HCT116 (cell line): ENCODE results near the gene USP24. TPM values are rescaled to one million over a fixed set of nuclear protein-coding genes. Genes with fewer than 3 reads are reported as not detected.

ENCODE experiments used
- ATAC-seq: fragments of 200-7000 bp; cut with Tn5 transposase; 2 replicates; pipeline ENCODE4 v1.9.1; 2020; ENCODE audit warnings: mild to moderate bottlenecking, moderate library complexity
- BruUV-seq: library from RNA; stranded (reverse); fragments of 400-500 nt; replicated peaks from 2 replicates; lab custom pipeline; 2021; lab: Mats Ljungman, UMichigan
- CTCF ChIA-PET: fragments of 300-600 bp; sonication (Branson Sonifier 250); formaldehyde crosslinking; loops from one replicate; lab custom pipeline; 2021; ENCODE audit warnings: antibody characterized with exemption; lab: Charles Lee
- POLR2A ChIA-PET: fragments of 300-600, 350-600 bp; sonication (Branson Sonifier 250); formaldehyde crosslinking; loops from one replicate; lab custom pipeline; 2021; ENCODE audit warnings: antibody characterized with exemption; lab: Charles Lee
- RAD21 ChIA-PET, 2 experiments: fragments of 300-600 bp; sonication (Branson Sonifier 250); formaldehyde crosslinking; loops; one replicate each; lab custom pipeline; 2023; ENCODE audit warnings: low total read pairs in 2 of 2; ENCODE audit not compliant: uncharacterized antibody in 2 of 2, unreplicated experiment in 2 of 2, low non-redundant PET in 1 of 2; lab: Charles Lee
- DNase-seq: peaks from one replicate; pipeline ENCODE4 v3.0.0-alpha.2; 2010; ENCODE audit warnings: low read depth, low spot score
- H2AFZ ChIP-seq: fragments of 200-600 bp; shearing (Covaris generic), sonication (generic); 2 replicates; pipeline ENCODE4 v1.6.1; 2017; ENCODE audit warnings: low read depth, mixed run types, mixed read lengths, antibody characterized with exemption, low read length; ENCODE audit not compliant: poor library complexity, severe bottlenecking
- H3K27ac ChIP-seq: 2 replicates; pipeline ENCODE4 v1.5.1; 2012; ENCODE audit warnings: low read depth, low read length
- H3K27me3 ChIP-seq: fragments of 200-600 bp; sonication (generic); 2 replicates; pipeline ENCODE4 v1.6.1; 2016; ENCODE audit warnings: mixed run types, low read length, mixed read lengths; ENCODE audit not compliant: insufficient read depth
- H3K36me3 ChIP-seq, 2 experiments: fragments of 200-500 bp in 1 of 2; fragments of 200-600 bp in 1 of 2; sonication (Bioruptor generic) in 1 of 2; sonication (generic) in 1 of 2; 2 replicates each; pipeline versions ENCODE4 v1.5.1 to v1.6.1; 2014 to 2016; ENCODE audit warnings: low read length in 2 of 2, inconsistent platforms in 1 of 2, mixed read lengths in 1 of 2, mixed run types in 1 of 2; ENCODE audit not compliant: insufficient read depth in 2 of 2, control insufficient read depth in 1 of 2
- H3K4me1 ChIP-seq, 2 experiments: fragments of 200-600 bp in 1 of 2; sonication (generic) in 1 of 2; 2 replicates each; pipeline versions ENCODE4 v1.5.1 to v1.6.1; 2012 to 2017; ENCODE audit warnings: low read length in 2 of 2, inconsistent platforms in 1 of 2, mild to moderate bottlenecking in 1 of 2, mixed read lengths in 1 of 2, mixed run types in 1 of 2, moderate library complexity in 1 of 2; ENCODE audit not compliant: insufficient read depth in 2 of 2, control insufficient read depth in 1 of 2
- H3K4me2 ChIP-seq: fragments of 200-600 bp; sonication (generic); 2 replicates; pipeline ENCODE4 v1.6.1; 2017; ENCODE audit warnings: mixed run types, low read length, mixed read lengths
- H3K4me3 ChIP-seq, 2 experiments: fragments of 200-600 bp in 1 of 2; sonication (generic) in 1 of 2; replicated peaks in 1 of 2; 2 replicates each; pipeline ENCODE4 v1.5.1; 2011 to 2016; ENCODE audit warnings: low read length in 2 of 2, control low read depth in 1 of 2, low read depth in 1 of 2, mild to moderate bottlenecking in 1 of 2, mixed read lengths in 1 of 2, mixed run types in 1 of 2
- H3K79me2 ChIP-seq: fragments of 200-600 bp; sonication (generic); 2 replicates; pipeline ENCODE4 v1.6.1; 2017; ENCODE audit warnings: mild to moderate bottlenecking, mixed run types, low read length, moderate library complexity, mixed read lengths; ENCODE audit not compliant: insufficient read depth
- H3K9ac ChIP-seq: fragments of 200-600 bp; sonication (generic); 2 replicates; pipeline ENCODE4 v1.6.1; 2016; ENCODE audit warnings: low read length, mixed read lengths
- H3K9me2 ChIP-seq: fragments of 200-600 bp; sonication (generic), shearing (Covaris generic); 2 replicates; pipeline ENCODE4 v1.6.1; 2017; ENCODE audit warnings: mixed run types, mild to moderate bottlenecking, moderate library complexity; ENCODE audit not compliant: insufficient read depth
- H3K9me3 ChIP-seq, 2 experiments: fragments of 200-500 bp in 1 of 2; fragments of 200-600 bp in 1 of 2; sonication (Bioruptor generic) in 1 of 2; sonication (generic) in 1 of 2; 2 replicates each; pipeline ENCODE4 v1.6.1; 2014 to 2017; ENCODE audit warnings: low read length in 2 of 2, mixed read lengths in 2 of 2, inconsistent platforms in 1 of 2, low read depth in 1 of 2, mild to moderate bottlenecking in 1 of 2, mixed run types in 1 of 2, moderate library complexity in 1 of 2; ENCODE audit not compliant: control insufficient read depth in 1 of 2, insufficient read depth in 1 of 2
- H4K20me1 ChIP-seq: fragments of 200-600 bp; sonication (generic), shearing (Covaris generic); 2 replicates; pipeline ENCODE4 v1.6.1; 2017; ENCODE audit warnings: mixed run types, mild to moderate bottlenecking, moderate library complexity; ENCODE audit not compliant: insufficient read depth
- CEBPB ChIP-seq: IDR thresholded peaks from 2 replicates; pipeline ENCODE4 v1.6.1; 2012; ENCODE audit warnings: low read depth
- EGR1 ChIP-seq: IDR thresholded peaks from 2 replicates; pipeline ENCODE4 v1.6.1; 2012; ENCODE audit warnings: low read depth
- ELF1 ChIP-seq: IDR thresholded peaks from 2 replicates; pipeline ENCODE4 v1.6.1; 2012; ENCODE audit warnings: low read depth, borderline replicate concordance
- EZH2 ChIP-seq: fragments of 200-600 bp; sonication (generic); IDR thresholded peaks from 2 replicates; pipeline ENCODE4 v1.6.1; 2017; ENCODE audit warnings: antibody characterized with exemption, mixed run types
- EZH2phosphoT487 ChIP-seq: fragments of 200-600 bp; IDR thresholded peaks from 2 replicates; pipeline ENCODE4 v1.6.1; 2018; ENCODE audit warnings: antibody characterized with exemption, borderline replicate concordance
- FOSL1 ChIP-seq: IDR thresholded peaks from 2 replicates; pipeline ENCODE4 v1.6.1; 2012; ENCODE audit warnings: low read depth
- JUND ChIP-seq: IDR thresholded peaks from 2 replicates; pipeline ENCODE4 v1.6.1; 2012
- POLR2A ChIP-seq: IDR thresholded peaks from 2 replicates; pipeline ENCODE4 v1.7.0; 2011; ENCODE audit warnings: borderline replicate concordance; ENCODE audit not compliant: insufficient read depth, insufficient read length; ENCODE audit errors: extremely low read depth
- POLR2AphosphoS5 ChIP-seq: IDR thresholded peaks from 2 replicates; pipeline ENCODE4 v1.6.1; 2011; ENCODE audit warnings: mild to moderate bottlenecking, low read depth, low read length, moderate library complexity
- RAD21 ChIP-seq: IDR thresholded peaks from 2 replicates; pipeline ENCODE4 v1.6.1; 2012; ENCODE audit warnings: low read depth, mild to moderate bottlenecking
- SP1 ChIP-seq: IDR thresholded peaks from 2 replicates; pipeline ENCODE4 v1.6.1; 2012; ENCODE audit warnings: low read depth
- TCF7L2 ChIP-seq: IDR thresholded peaks from 2 replicates; pipeline ENCODE4 v1.7.0; 2011; ENCODE audit warnings: borderline replicate concordance, inconsistent platforms; ENCODE audit not compliant: insufficient read depth, insufficient read length; ENCODE audit errors: extremely low read depth
- YY1 ChIP-seq: IDR thresholded peaks from 2 replicates; pipeline ENCODE4 v1.6.1; 2011; ENCODE audit warnings: low read length, low read depth, moderate library complexity, mild to moderate bottlenecking; ENCODE audit not compliant: insufficient replicate concordance; ENCODE audit errors: extremely low read depth
- ZFX ChIP-seq: fragments of 450-650 bp; IDR thresholded peaks from 2 replicates; pipeline ENCODE4 v1.6.1; 2017
- ZNF274 ChIP-seq: fragments of 200-500 bp; sonication (Bioruptor generic); IDR thresholded peaks from 2 replicates; pipeline ENCODE4 v1.6.1; 2014; ENCODE audit warnings: mild to moderate bottlenecking, low read depth, low read length, inconsistent platforms
- intact Hi-C: fragments of 100-400 bp; cut with micrococcal nuclease; formaldehyde crosslinking; loops from 2 replicates; pipeline ENCODE4 v1.10.0; 2022
- total RNA-seq: library from RNA; stranded (reverse); gene quantifications from one replicate; pipeline ENCODE4 v1.2.1, GENCODE V29; 2021; ENCODE audit not compliant: unreplicated experiment
- TF ChIP-seq, protein P1 (sequence below): IDR thresholded peaks from 2 replicates; pipeline ENCODE4 v1.6.1; 2012; ENCODE audit warnings: low read depth
- TF ChIP-seq, protein P2 (sequence below), 3 experiments: fragments of 200-600 bp in 1 of 3; sonication (generic) in 1 of 3; IDR thresholded peaks in 2 of 3; conservative IDR thresholded peaks in 1 of 3; 2 replicates each; pipeline ENCODE4 v1.5.1; 2012 to 2017; ENCODE audit warnings: low read depth in 2 of 3, low read length in 2 of 3, antibody characterized with exemption in 1 of 3, borderline replicate concordance in 1 of 3, control low read depth in 1 of 3, mild to moderate bottlenecking in 1 of 3, mixed read lengths in 1 of 3, mixed run types in 1 of 3, moderate library complexity in 1 of 3; ENCODE audit not compliant: insufficient read depth in 1 of 3
- TF ChIP-seq, protein P3 (sequence below): IDR thresholded peaks from 2 replicates; pipeline ENCODE4 v1.6.1; 2012

USP24 gene
- total RNA-seq, 1 experiment from 2014 or later = 34.2 TPM

DNA sequence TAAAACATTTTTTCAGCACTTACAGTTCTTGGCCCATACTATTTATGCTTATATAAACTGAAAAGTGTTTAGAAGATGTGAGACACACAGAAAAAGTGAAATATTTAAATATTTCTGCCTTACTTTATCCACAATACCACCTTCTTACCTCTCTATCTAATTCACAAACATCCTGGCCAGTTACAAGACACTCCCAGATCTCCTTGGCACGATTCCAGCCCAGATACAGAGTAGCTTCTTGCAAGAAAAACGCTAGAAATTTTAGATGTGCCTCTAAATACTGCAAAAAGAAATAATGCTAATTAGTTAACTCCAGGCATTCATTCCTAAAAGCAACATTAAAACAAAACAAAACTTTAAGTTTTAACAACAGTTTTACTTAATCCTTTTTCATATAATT lies 68.4 kb downstream of the USP24 start:
- no peak for ATAC-seq
- H3K4me2 ChIP-seq = no peak overlapping the region
- ChIA-PET CTCF (no interaction called here), POLR2A (no interaction called here), RAD21 (no interaction called here)
- no peak overlapping the region for H2AFZ ChIP-seq
- H3K79me2 ChIP-seq = no peaks in the 10 kb centered on the region
- peaks cover 5 to 15% of the 10 kb centered on the region in 2 experiments; a peak in 2 of 4 replicates for H3K36me3 ChIP-seq
- H3K9ac ChIP-seq = no peak overlapping the region
- DNase-seq = no peak
- BruUV-seq = no TSS peak
- no peak overlapping the region for H3K4me3 ChIP-seq
- TF ChIP-seq POLR2AphosphoS5 (no peak), RAD21 (no peak), TCF7L2 (no peak), SP1 (no peak), EZH2 (no peak), ZFX (no peak), YY1 (no peak), POLR2A (no peak), ELF1 (no peak), FOSL1 (no peak), EGR1 (no peak), JUND (no peak), EZH2phosphoT487 (no peak), CEBPB (no peak), ZNF274 (no peak)
- TF ChIP-seq, protein P1, sequence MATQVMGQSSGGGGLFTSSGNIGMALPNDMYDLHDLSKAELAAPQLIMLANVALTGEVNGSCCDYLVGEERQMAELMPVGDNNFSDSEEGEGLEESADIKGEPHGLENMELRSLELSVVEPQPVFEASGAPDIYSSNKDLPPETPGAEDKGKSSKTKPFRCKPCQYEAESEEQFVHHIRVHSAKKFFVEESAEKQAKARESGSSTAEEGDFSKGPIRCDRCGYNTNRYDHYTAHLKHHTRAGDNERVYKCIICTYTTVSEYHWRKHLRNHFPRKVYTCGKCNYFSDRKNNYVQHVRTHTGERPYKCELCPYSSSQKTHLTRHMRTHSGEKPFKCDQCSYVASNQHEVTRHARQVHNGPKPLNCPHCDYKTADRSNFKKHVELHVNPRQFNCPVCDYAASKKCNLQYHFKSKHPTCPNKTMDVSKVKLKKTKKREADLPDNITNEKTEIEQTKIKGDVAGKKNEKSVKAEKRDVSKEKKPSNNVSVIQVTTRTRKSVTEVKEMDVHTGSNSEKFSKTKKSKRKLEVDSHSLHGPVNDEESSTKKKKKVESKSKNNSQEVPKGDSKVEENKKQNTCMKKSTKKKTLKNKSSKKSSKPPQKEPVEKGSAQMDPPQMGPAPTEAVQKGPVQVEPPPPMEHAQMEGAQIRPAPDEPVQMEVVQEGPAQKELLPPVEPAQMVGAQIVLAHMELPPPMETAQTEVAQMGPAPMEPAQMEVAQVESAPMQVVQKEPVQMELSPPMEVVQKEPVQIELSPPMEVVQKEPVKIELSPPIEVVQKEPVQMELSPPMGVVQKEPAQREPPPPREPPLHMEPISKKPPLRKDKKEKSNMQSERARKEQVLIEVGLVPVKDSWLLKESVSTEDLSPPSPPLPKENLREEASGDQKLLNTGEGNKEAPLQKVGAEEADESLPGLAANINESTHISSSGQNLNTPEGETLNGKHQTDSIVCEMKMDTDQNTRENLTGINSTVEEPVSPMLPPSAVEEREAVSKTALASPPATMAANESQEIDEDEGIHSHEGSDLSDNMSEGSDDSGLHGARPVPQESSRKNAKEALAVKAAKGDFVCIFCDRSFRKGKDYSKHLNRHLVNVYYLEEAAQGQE = no peak
- TF ChIP-seq, protein P2, sequence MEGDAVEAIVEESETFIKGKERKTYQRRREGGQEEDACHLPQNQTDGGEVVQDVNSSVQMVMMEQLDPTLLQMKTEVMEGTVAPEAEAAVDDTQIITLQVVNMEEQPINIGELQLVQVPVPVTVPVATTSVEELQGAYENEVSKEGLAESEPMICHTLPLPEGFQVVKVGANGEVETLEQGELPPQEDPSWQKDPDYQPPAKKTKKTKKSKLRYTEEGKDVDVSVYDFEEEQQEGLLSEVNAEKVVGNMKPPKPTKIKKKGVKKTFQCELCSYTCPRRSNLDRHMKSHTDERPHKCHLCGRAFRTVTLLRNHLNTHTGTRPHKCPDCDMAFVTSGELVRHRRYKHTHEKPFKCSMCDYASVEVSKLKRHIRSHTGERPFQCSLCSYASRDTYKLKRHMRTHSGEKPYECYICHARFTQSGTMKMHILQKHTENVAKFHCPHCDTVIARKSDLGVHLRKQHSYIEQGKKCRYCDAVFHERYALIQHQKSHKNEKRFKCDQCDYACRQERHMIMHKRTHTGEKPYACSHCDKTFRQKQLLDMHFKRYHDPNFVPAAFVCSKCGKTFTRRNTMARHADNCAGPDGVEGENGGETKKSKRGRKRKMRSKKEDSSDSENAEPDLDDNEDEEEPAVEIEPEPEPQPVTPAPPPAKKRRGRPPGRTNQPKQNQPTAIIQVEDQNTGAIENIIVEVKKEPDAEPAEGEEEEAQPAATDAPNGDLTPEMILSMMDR (IDR thresholded peaks at IDR 0.05 in 2 of 3, conservative IDR thresholded peaks at IDR 0.05 in 1 of 3; ENCODE audit: borderline replicate concordance in 1 of 3, insufficient read depth in 1 of 3, low read depth in 2 of 3, low read length in 2 of 3) = no peak
- TF ChIP-seq, protein P3, sequence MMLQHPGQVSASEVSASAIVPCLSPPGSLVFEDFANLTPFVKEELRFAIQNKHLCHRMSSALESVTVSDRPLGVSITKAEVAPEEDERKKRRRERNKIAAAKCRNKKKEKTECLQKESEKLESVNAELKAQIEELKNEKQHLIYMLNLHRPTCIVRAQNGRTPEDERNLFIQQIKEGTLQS = no peak
- intact Hi-C loops = loop anchor here (10.0 kb wide), 1 partner anchor 1568 kb away; no protein-coding TSS in a partner anchor
- H3K27ac ChIP-seq = no peak overlapping the region
- H3K9me3 ChIP-seq = no peaks in the 10 kb centered on the region
- H4K20me1 ChIP-seq = no peaks in the 10 kb centered on the region
- no peaks in the 10 kb centered on the region for H3K9me2 ChIP-seq
- H3K4me1 ChIP-seq = no peaks in the 10 kb centered on the region
- no peaks in the 10 kb centered on the region for H3K27me3 ChIP-seq
